Measurements from ENCODE around the gene ADCY2.

Gene ADCY2

GRCh38 chr5:7749626-7750025, 353.7 kb downstream of the ADCY2 start:
- no peaks in the 10 kb centered on the region for H3K36me3 ChIP-seq (ENCODE audit: control insufficient read depth, insufficient read depth, low read length)
- H2BK5ac ChIP-seq (ENCODE audit: low read length): no peak overlapping the region
- H3K4me2 ChIP-seq (ENCODE audit: low read length): no peak overlapping the region
- H3K18ac ChIP-seq (ENCODE audit: low read length): no peak overlapping the region
- H3K56ac ChIP-seq (ENCODE audit: low read length): no peak overlapping the region
- no peak overlapping the region for H3K9ac ChIP-seq (ENCODE audit: low read length)
- no peak overlapping the region for H4K8ac ChIP-seq (ENCODE audit: low read depth, low read length)
- H3K4me1 ChIP-seq (ENCODE audit: control insufficient read depth, low read depth, low read length): no peaks in the 10 kb centered on the region
- peaks cover 1% of the 10 kb centered on the region for H3K79me1 ChIP-seq (ENCODE audit: low read length)
- no peaks in the 10 kb centered on the region for H3K79me2 ChIP-seq (ENCODE audit: control insufficient read depth, insufficient read depth, low read length)
- no peak overlapping the region for H2AK5ac ChIP-seq (ENCODE audit: low read length)
- no peak overlapping the region for H4K5ac ChIP-seq (ENCODE audit: low read length)
- H2BK120ac ChIP-seq (ENCODE audit: low read depth, low read length): no peak overlapping the region
- no peak for DNase-seq
- H2BK15ac ChIP-seq (replicated peaks; ENCODE audit: low read depth): no peak overlapping the region
- no peak overlapping the region for H3K4ac ChIP-seq (ENCODE audit: low read depth, low read length)
- H3K4me3 ChIP-seq (ENCODE audit: low read length): no peak overlapping the region
- WGBS (ENCODE audit: extremely low coverage, insufficient coverage, low lambda C conversion rate): no CpG with 5 or more reads among the region's 7 CpGs
- H3K27ac ChIP-seq (ENCODE audit: low read depth, low read length): no peak overlapping the region
- H3K23ac ChIP-seq (ENCODE audit: low read length): no peak overlapping the region
- H3K27me3 ChIP-seq (ENCODE audit: insufficient read depth, low read length, poor library complexity): no peaks in the 10 kb centered on the region

- no peak overlapping the region for H3K4me2 ChIP-seq (ENCODE audit: low read length)
- H3K23ac ChIP-seq (ENCODE audit: low read length): no peak overlapping the region
- no peak overlapping the region for H3K27ac ChIP-seq (ENCODE audit: low read depth, low read length)
- H2BK15ac ChIP-seq (replicated peaks; ENCODE audit: low read depth): no peak overlapping the region
- no peaks in the 10 kb centered on the region for H3K79me2 ChIP-seq (ENCODE audit: control insufficient read depth, insufficient read depth, low read length)
- no peak overlapping the region for H3K18ac ChIP-seq (ENCODE audit: low read length)
- no peak overlapping the region for H3K9ac ChIP-seq (ENCODE audit: low read length)
- no peak overlapping the region for H4K5ac ChIP-seq (ENCODE audit: low read length)
- no peak overlapping the region for H3K4me3 ChIP-seq (ENCODE audit: low read length)
- peaks cover 1% of the 10 kb centered on the region for H3K79me1 ChIP-seq (ENCODE audit: low read length)
- no peak overlapping the region for H4K8ac ChIP-seq (ENCODE audit: low read depth, low read length)
- H3K56ac ChIP-seq (ENCODE audit: low read length): no peak overlapping the region
- no peak overlapping the region for H2AK5ac ChIP-seq (ENCODE audit: low read length)
- no peak overlapping the region for H2BK120ac ChIP-seq (ENCODE audit: low read depth, low read length)
- no peaks in the 10 kb centered on the region for H3K27me3 ChIP-seq (ENCODE audit: insufficient read depth, low read length, poor library complexity)
- no peak overlapping the region for H2BK5ac ChIP-seq (ENCODE audit: low read length)
- H3K4me1 ChIP-seq (ENCODE audit: control insufficient read depth, low read depth, low read length): peaks cover 2% of the 10 kb centered on the region
- WGBS (ENCODE audit: extremely low coverage, insufficient coverage, low lambda C conversion rate): no CpG with 5 or more reads among the region's 5 CpGs
- H3K36me3 ChIP-seq (ENCODE audit: control insufficient read depth, insufficient read depth, low read length): no peaks in the 10 kb centered on the region
- DNase-seq: no peak
- H3K4ac ChIP-seq (ENCODE audit: low read depth, low read length): no peak overlapping the region
Observed at GRCh38 chr5:7751874-7752273, 355.9 kb downstream of the ADCY2 start.

GRCh38 chr5:7753181-7753580, 357.2 kb downstream of the ADCY2 start:
- H3K27ac ChIP-seq (ENCODE audit: low read depth, low read length): no peak overlapping the region
- no peak overlapping the region for H3K4me3 ChIP-seq (ENCODE audit: low read length)
- no peaks in the 10 kb centered on the region for H3K79me2 ChIP-seq (ENCODE audit: control insufficient read depth, insufficient read depth, low read length)
- H2BK15ac ChIP-seq (replicated peaks; ENCODE audit: low read depth): no peak overlapping the region
- peaks cover 2% of the 10 kb centered on the region for H3K4me1 ChIP-seq (ENCODE audit: control insufficient read depth, low read depth, low read length)
- H2BK5ac ChIP-seq (ENCODE audit: low read length): no peak overlapping the region
- H3K27me3 ChIP-seq (ENCODE audit: insufficient read depth, low read length, poor library complexity): no peaks in the 10 kb centered on the region
- peaks cover 1% of the 10 kb centered on the region for H3K79me1 ChIP-seq (ENCODE audit: low read length)
- no peak overlapping the region for H3K23ac ChIP-seq (ENCODE audit: low read length)
- no peak overlapping the region for H3K4me2 ChIP-seq (ENCODE audit: low read length)
- H3K9ac ChIP-seq (ENCODE audit: low read length): no peak overlapping the region
- H3K36me3 ChIP-seq (ENCODE audit: control insufficient read depth, insufficient read depth, low read length): no peaks in the 10 kb centered on the region
- no peak overlapping the region for H4K8ac ChIP-seq (ENCODE audit: low read depth, low read length)
- no peak overlapping the region for H4K5ac ChIP-seq (ENCODE audit: low read length)
- no peak overlapping the region for H3K18ac ChIP-seq (ENCODE audit: low read length)
- DNase-seq: no peak
- H2BK120ac ChIP-seq (ENCODE audit: low read depth, low read length): no peak overlapping the region
- H3K56ac ChIP-seq (ENCODE audit: low read length): no peak overlapping the region
- H2AK5ac ChIP-seq (ENCODE audit: low read length): no peak overlapping the region
- no peak overlapping the region for H3K4ac ChIP-seq (ENCODE audit: low read depth, low read length)
- WGBS (ENCODE audit: extremely low coverage, insufficient coverage, low lambda C conversion rate): no CpG with 5 or more reads among the region's 3 CpGs

GRCh38 chr5:7753596-7753995, 357.7 kb downstream of the ADCY2 start:
- H3K27ac ChIP-seq (ENCODE audit: low read depth, low read length): no peak overlapping the region
- H3K4me2 ChIP-seq (ENCODE audit: low read length): no peak overlapping the region
- H3K79me1 ChIP-seq (ENCODE audit: low read length): peaks cover 1% of the 10 kb centered on the region
- H3K9ac ChIP-seq (ENCODE audit: low read length): no peak overlapping the region
- no peak overlapping the region for H3K18ac ChIP-seq (ENCODE audit: low read length)
- no peaks in the 10 kb centered on the region for H3K27me3 ChIP-seq (ENCODE audit: insufficient read depth, low read length, poor library complexity)
- no peak overlapping the region for H2BK15ac ChIP-seq (replicated peaks; ENCODE audit: low read depth)
- DNase-seq: no peak
- no peak overlapping the region for H2BK5ac ChIP-seq (ENCODE audit: low read length)
- H2BK120ac ChIP-seq (ENCODE audit: low read depth, low read length): no peak overlapping the region
- H3K36me3 ChIP-seq (ENCODE audit: control insufficient read depth, insufficient read depth, low read length): no peaks in the 10 kb centered on the region
- H3K79me2 ChIP-seq (ENCODE audit: control insufficient read depth, insufficient read depth, low read length): no peaks in the 10 kb centered on the region
- H3K4me3 ChIP-seq (ENCODE audit: low read length): no peak overlapping the region
- peaks cover 2% of the 10 kb centered on the region for H3K4me1 ChIP-seq (ENCODE audit: control insufficient read depth, low read depth, low read length)
- H2AK5ac ChIP-seq (ENCODE audit: low read length): no peak overlapping the region
- H4K5ac ChIP-seq (ENCODE audit: low read length): no peak overlapping the region
- no peak overlapping the region for H4K8ac ChIP-seq (ENCODE audit: low read depth, low read length)
- H3K23ac ChIP-seq (ENCODE audit: low read length): no peak overlapping the region
- H3K4ac ChIP-seq (ENCODE audit: low read depth, low read length): no peak overlapping the region
- WGBS (ENCODE audit: extremely low coverage, insufficient coverage, low lambda C conversion rate): no CpG with 5 or more reads among the region's 1 CpG
- H3K56ac ChIP-seq (ENCODE audit: low read length): no peak overlapping the region

GRCh38 chr5:7754490-7754889, 358.6 kb downstream of the ADCY2 start:
- Histone ChIP-seq H2AK5ac (ENCODE audit: low read length) (no peak overlapping the region), H3K4me2 (ENCODE audit: low read length) (no peak overlapping the region), H3K4ac (ENCODE audit: low read depth, low read length) (no peak overlapping the region), H3K9ac (ENCODE audit: low read length) (no peak overlapping the region), H3K4me3 (ENCODE audit: low read length) (no peak overlapping the region), H3K4me1 (ENCODE audit: control insufficient read depth, low read depth, low read length) (peaks cover 2% of the 10 kb centered on the region), H3K27ac (ENCODE audit: low read depth, low read length) (no peak overlapping the region), H4K8ac (ENCODE audit: low read depth, low read length) (no peak overlapping the region), H2BK5ac (ENCODE audit: low read length) (no peak overlapping the region), H3K23ac (ENCODE audit: low read length) (no peak overlapping the region), H3K56ac (ENCODE audit: low read length) (no peak overlapping the region), H2BK120ac (ENCODE audit: low read depth, low read length) (no peak overlapping the region), H2BK15ac (replicated peaks; ENCODE audit: low read depth) (no peak overlapping the region), H3K79me2 (ENCODE audit: control insufficient read depth, insufficient read depth, low read length) (no peaks in the 10 kb centered on the region), H3K36me3 (ENCODE audit: control insufficient read depth, insufficient read depth, low read length) (no peaks in the 10 kb centered on the region), H3K79me1 (ENCODE audit: low read length) (no peaks in the 10 kb centered on the region), H3K27me3 (ENCODE audit: insufficient read depth, low read length, poor library complexity) (no peaks in the 10 kb centered on the region), H3K18ac (ENCODE audit: low read length) (no peak overlapping the region), H4K5ac (ENCODE audit: low read length) (no peak overlapping the region)
- WGBS (ENCODE audit: extremely low coverage, insufficient coverage, low lambda C conversion rate): no CpG with 5 or more reads among the region's 6 CpGs
- DNase-seq: no peak

- Histone ChIP-seq H2BK5ac (ENCODE audit: low read length) (no peak overlapping the region), H2AK5ac (ENCODE audit: low read length) (no peak overlapping the region), H3K4me1 (ENCODE audit: control insufficient read depth, low read depth, low read length) (peaks cover 2% of the 10 kb centered on the region), H2BK120ac (ENCODE audit: low read depth, low read length) (no peak overlapping the region), H4K5ac (ENCODE audit: low read length) (no peak overlapping the region), H4K8ac (ENCODE audit: low read depth, low read length) (no peak overlapping the region), H3K18ac (ENCODE audit: low read length) (no peak overlapping the region), H3K79me2 (ENCODE audit: control insufficient read depth, insufficient read depth, low read length) (no peaks in the 10 kb centered on the region), H3K27ac (ENCODE audit: low read depth, low read length) (no peak overlapping the region), H3K4me2 (ENCODE audit: low read length) (no peak overlapping the region), H3K27me3 (ENCODE audit: insufficient read depth, low read length, poor library complexity) (no peaks in the 10 kb centered on the region), H3K79me1 (ENCODE audit: low read length) (no peaks in the 10 kb centered on the region), H3K4ac (ENCODE audit: low read depth, low read length) (no peak overlapping the region), H3K4me3 (ENCODE audit: low read length) (no peak overlapping the region), H3K36me3 (ENCODE audit: control insufficient read depth, insufficient read depth, low read length) (no peaks in the 10 kb centered on the region), H2BK15ac (replicated peaks; ENCODE audit: low read depth) (no peak overlapping the region), H3K9ac (ENCODE audit: low read length) (no peak overlapping the region), H3K23ac (ENCODE audit: low read length) (no peak overlapping the region), H3K56ac (ENCODE audit: low read length) (no peak overlapping the region)
- DNase-seq: peak; percentile 83
- no CpG with 5 or more reads among the region's 13 CpGs for WGBS (ENCODE audit: extremely low coverage, insufficient coverage, low lambda C conversion rate)
Observed at GRCh38 chr5:7754997-7755596, 359.2 kb downstream of the ADCY2 start.

Measured in mesendoderm (in vitro differentiated cells).